Activated naive CD8-positive, alpha-beta T cell (primary cell): ENCODE measurements around the gene ELANE.
A peak's percentile ranks its signal among the peaks of the same experiment; 100 is the strongest.
"Not testable (repeated sequence)": the region's sequence is repeated elsewhere in the genome, so short reads cannot be mapped to it uniquely, and the experiment has no call there.

Experiments
- H3K27ac Mint-ChIP-seq: one replicate; pipeline ENCODE4 v1.8.0; 2021; ENCODE audit warnings: mixed read lengths
- H3K27me3 Mint-ChIP-seq: one replicate; pipeline ENCODE4 v1.8.0; 2021; ENCODE audit warnings: mixed read lengths
- H3K36me3 Mint-ChIP-seq: one replicate; pipeline ENCODE4 v1.8.0; 2021; ENCODE audit warnings: mixed read lengths
- H3K4me1 Mint-ChIP-seq: one replicate; pipeline ENCODE4 v1.8.0; 2021; ENCODE audit warnings: low read depth, mixed read lengths
- H3K4me3 Mint-ChIP-seq: one replicate; pipeline ENCODE4 v1.8.0; 2021; ENCODE audit warnings: mild to moderate bottlenecking, mixed read lengths
- H3K9me3 Mint-ChIP-seq: one replicate; pipeline ENCODE4 v1.8.0; 2021; ENCODE audit warnings: low read depth, mixed read lengths

Gene ELANE

GRCh38 chr19:873084-873483, 21.0 kb downstream of the ELANE start:
- H3K27me3 Mint-ChIP-seq, result no peaks in the 10 kb centered on the region
- H3K36me3 Mint-ChIP-seq, result peaks cover 2% of the 10 kb centered on the region
- peaks cover 15% of the 10 kb centered on the region for H3K4me1 Mint-ChIP-seq
- H3K9me3 Mint-ChIP-seq, result no peaks in the 10 kb centered on the region
- H3K4me3 Mint-ChIP-seq, result no peak overlapping the region
- H3K27ac Mint-ChIP-seq, result no peak overlapping the region

GRCh38 chr19:873561-874041, 21.5 kb downstream of the ELANE start:
- H3K4me1 Mint-ChIP-seq, result peaks cover 15% of the 10 kb centered on the region
- H3K36me3 Mint-ChIP-seq, result peaks cover 2% of the 10 kb centered on the region
- no peak overlapping the region for H3K4me3 Mint-ChIP-seq
- H3K27ac Mint-ChIP-seq, result no peak overlapping the region
- no peaks in the 10 kb centered on the region for H3K27me3 Mint-ChIP-seq
- H3K9me3 Mint-ChIP-seq, result no peaks in the 10 kb centered on the region

GRCh38 chr19:875265-875879, 23.3 kb downstream of the ELANE start:
- H3K27me3 Mint-ChIP-seq, result no peaks in the 10 kb centered on the region
- H3K27ac Mint-ChIP-seq, result no peak overlapping the region
- no peaks in the 10 kb centered on the region for H3K36me3 Mint-ChIP-seq
- H3K4me3 Mint-ChIP-seq, result no peak overlapping the region
- H3K4me1 Mint-ChIP-seq, result peaks cover 12% of the 10 kb centered on the region
- no peaks in the 10 kb centered on the region for H3K9me3 Mint-ChIP-seq

GRCh38 chr19:876089-876488, 24.0 kb downstream of the ELANE start:
- no peaks in the 10 kb centered on the region for H3K9me3 Mint-ChIP-seq
- H3K27ac Mint-ChIP-seq, result peak overlapping the region; percentile 6

GRCh38 chr19:876780-877314, 24.7 kb downstream of the ELANE start:
- Mint-ChIP-seq H3K27me3 (no peaks in the 10 kb centered on the region), H3K4me1 (peaks cover 9% of the 10 kb centered on the region), H3K9me3 (no peaks in the 10 kb centered on the region), H3K27ac (no peak overlapping the region), H3K4me3 (no peak overlapping the region), H3K36me3 (no peaks in the 10 kb centered on the region)

More at GRCh38 chr19:876089-876488, 24.0 kb downstream of the ELANE start:
- Mint-ChIP-seq H3K4me3 (no peak overlapping the region), H3K36me3 (no peaks in the 10 kb centered on the region), H3K4me1 (peaks cover 11% of the 10 kb centered on the region), H3K27me3 (no peaks in the 10 kb centered on the region)

GRCh38 chr19:877992-878660, 26.0 kb downstream of the ELANE start:
- H3K27me3 Mint-ChIP-seq, H3K27ac Mint-ChIP-seq, H3K4me1 Mint-ChIP-seq, H3K36me3 Mint-ChIP-seq, H3K4me3 Mint-ChIP-seq, H3K9me3 Mint-ChIP-seq: not testable (repeated sequence)

- not testable (repeated sequence) for H3K36me3 Mint-ChIP-seq, H3K9me3 Mint-ChIP-seq, H3K4me3 Mint-ChIP-seq, H3K4me1 Mint-ChIP-seq, H3K27ac Mint-ChIP-seq, H3K27me3 Mint-ChIP-seq
Measured at GRCh38 chr19:878751-879561, 26.9 kb downstream of the ELANE start.

- Mint-ChIP-seq H3K27ac (no peak overlapping the region), H3K4me1 (peaks cover 2% of the 10 kb centered on the region), H3K36me3 (no peaks in the 10 kb centered on the region), H3K4me3 (no peak overlapping the region), H3K9me3 (no peaks in the 10 kb centered on the region), H3K27me3 (no peaks in the 10 kb centered on the region)
Measured at GRCh38 chr19:879711-880438, 27.8 kb downstream of the ELANE start.

GRCh38 chr19:881385-882071, 29.4 kb downstream of the ELANE start:
- no peaks in the 10 kb centered on the region for H3K36me3 Mint-ChIP-seq
- no peaks in the 10 kb centered on the region for H3K27me3 Mint-ChIP-seq
- H3K4me3 Mint-ChIP-seq, result no peak overlapping the region
- H3K4me1 Mint-ChIP-seq, result peaks cover 2% of the 10 kb centered on the region
- no peak overlapping the region for H3K27ac Mint-ChIP-seq
- no peaks in the 10 kb centered on the region for H3K9me3 Mint-ChIP-seq

GRCh38 chr19:882871-883497, 30.9 kb downstream of the ELANE start:
- no peaks in the 10 kb centered on the region for H3K9me3 Mint-ChIP-seq
- H3K4me3 Mint-ChIP-seq, result no peak overlapping the region
- H3K27ac Mint-ChIP-seq, result no peak overlapping the region

GRCh38 chr19:883661-884211, 31.6 kb downstream of the ELANE start:
- no peak overlapping the region for H3K4me3 Mint-ChIP-seq
- no peaks in the 10 kb centered on the region for H3K9me3 Mint-ChIP-seq
- H3K36me3 Mint-ChIP-seq, result no peaks in the 10 kb centered on the region
- peaks cover 14% of the 10 kb centered on the region for H3K4me1 Mint-ChIP-seq
- H3K27me3 Mint-ChIP-seq, result no peaks in the 10 kb centered on the region
- no peak overlapping the region for H3K27ac Mint-ChIP-seq

More at GRCh38 chr19:882871-883497, 30.9 kb downstream of the ELANE start:
- Mint-ChIP-seq H3K36me3 (no peaks in the 10 kb centered on the region), H3K4me1 (peaks cover 9% of the 10 kb centered on the region), H3K27me3 (no peaks in the 10 kb centered on the region)

- H3K36me3 Mint-ChIP-seq, result no peaks in the 10 kb centered on the region
Measured at GRCh38 chr19:884420-885211, 32.5 kb downstream of the ELANE start.

More at GRCh38 chr19:884420-885211, 32.5 kb downstream of the ELANE start:
- no peaks in the 10 kb centered on the region for H3K27me3 Mint-ChIP-seq
- H3K4me3 Mint-ChIP-seq, result no peak overlapping the region
- peaks cover 19% of the 10 kb centered on the region for H3K4me1 Mint-ChIP-seq
- no peaks in the 10 kb centered on the region for H3K9me3 Mint-ChIP-seq
- no peak overlapping the region for H3K27ac Mint-ChIP-seq
